ENCODE measurements around the gene FLT3.

- TF ChIP-seq, protein P1, sequence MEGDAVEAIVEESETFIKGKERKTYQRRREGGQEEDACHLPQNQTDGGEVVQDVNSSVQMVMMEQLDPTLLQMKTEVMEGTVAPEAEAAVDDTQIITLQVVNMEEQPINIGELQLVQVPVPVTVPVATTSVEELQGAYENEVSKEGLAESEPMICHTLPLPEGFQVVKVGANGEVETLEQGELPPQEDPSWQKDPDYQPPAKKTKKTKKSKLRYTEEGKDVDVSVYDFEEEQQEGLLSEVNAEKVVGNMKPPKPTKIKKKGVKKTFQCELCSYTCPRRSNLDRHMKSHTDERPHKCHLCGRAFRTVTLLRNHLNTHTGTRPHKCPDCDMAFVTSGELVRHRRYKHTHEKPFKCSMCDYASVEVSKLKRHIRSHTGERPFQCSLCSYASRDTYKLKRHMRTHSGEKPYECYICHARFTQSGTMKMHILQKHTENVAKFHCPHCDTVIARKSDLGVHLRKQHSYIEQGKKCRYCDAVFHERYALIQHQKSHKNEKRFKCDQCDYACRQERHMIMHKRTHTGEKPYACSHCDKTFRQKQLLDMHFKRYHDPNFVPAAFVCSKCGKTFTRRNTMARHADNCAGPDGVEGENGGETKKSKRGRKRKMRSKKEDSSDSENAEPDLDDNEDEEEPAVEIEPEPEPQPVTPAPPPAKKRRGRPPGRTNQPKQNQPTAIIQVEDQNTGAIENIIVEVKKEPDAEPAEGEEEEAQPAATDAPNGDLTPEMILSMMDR (IDR thresholded peaks at IDR 0.05; ENCODE audit: low read length), result no peak
- TF ChIP-seq EZH2 (optimal IDR thresholded peaks at IDR 0.05; ENCODE audit: low read depth, low read length) (no peak), EZH2phosphoT487 (IDR thresholded peaks at IDR 0.05; ENCODE audit: low read length) (no peak)
Measured at GRCh38 chr13:27975564-27976361, 124.6 kb downstream of the FLT3 start.
